ENCODE measurements around the gene WDR86.

GRCh38 chr7:151410405-151411390 lies 860 bp upstream of the WDR86 start:
- TF ChIP-seq, protein P1, sequence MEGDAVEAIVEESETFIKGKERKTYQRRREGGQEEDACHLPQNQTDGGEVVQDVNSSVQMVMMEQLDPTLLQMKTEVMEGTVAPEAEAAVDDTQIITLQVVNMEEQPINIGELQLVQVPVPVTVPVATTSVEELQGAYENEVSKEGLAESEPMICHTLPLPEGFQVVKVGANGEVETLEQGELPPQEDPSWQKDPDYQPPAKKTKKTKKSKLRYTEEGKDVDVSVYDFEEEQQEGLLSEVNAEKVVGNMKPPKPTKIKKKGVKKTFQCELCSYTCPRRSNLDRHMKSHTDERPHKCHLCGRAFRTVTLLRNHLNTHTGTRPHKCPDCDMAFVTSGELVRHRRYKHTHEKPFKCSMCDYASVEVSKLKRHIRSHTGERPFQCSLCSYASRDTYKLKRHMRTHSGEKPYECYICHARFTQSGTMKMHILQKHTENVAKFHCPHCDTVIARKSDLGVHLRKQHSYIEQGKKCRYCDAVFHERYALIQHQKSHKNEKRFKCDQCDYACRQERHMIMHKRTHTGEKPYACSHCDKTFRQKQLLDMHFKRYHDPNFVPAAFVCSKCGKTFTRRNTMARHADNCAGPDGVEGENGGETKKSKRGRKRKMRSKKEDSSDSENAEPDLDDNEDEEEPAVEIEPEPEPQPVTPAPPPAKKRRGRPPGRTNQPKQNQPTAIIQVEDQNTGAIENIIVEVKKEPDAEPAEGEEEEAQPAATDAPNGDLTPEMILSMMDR (conservative IDR thresholded peaks at IDR 0.05), result no peak
- no peak for TF ChIP-seq EZH2 (IDR thresholded peaks at IDR 0.05; ENCODE audit: low read depth)
